GM12892 (cell line): ENCODE results near the gene LGMN.

Source experiments
- POLR2A ChIP-seq: IDR thresholded peaks from 2 replicates; pipeline ENCODE4 v1.6.1; 2011; ENCODE audit warnings: low read depth, low read length, control low read depth
- POLR2AphosphoS5 ChIP-seq: IDR thresholded peaks from 2 replicates; pipeline ENCODE4 v1.6.1; 2011; ENCODE audit warnings: low read depth, low read length, control low read depth
- TAF1 ChIP-seq: IDR thresholded peaks from 2 replicates; pipeline ENCODE4 v1.6.1; 2011; ENCODE audit warnings: low read depth, mild to moderate bottlenecking, control low read depth, low read length, borderline replicate concordance

- no peak for TF ChIP-seq POLR2AphosphoS5
- TF ChIP-seq POLR2A, result no peak
- TF ChIP-seq TAF1, result no peak
Observed at GRCh38 chr14:92786427-92786756, 38.0 kb upstream of the LGMN start.
